ENCODE results near the gene BRD8. TPM values are rescaled to one million over a fixed set of nuclear protein-coding genes. Genes with fewer than 3 reads are reported as not detected.
A peak's percentile ranks its signal among the peaks of the same experiment; 100 is the strongest.

The BRD8 gene
- total RNA-seq, 1 experiment from 2014 or later: 73.4 TPM

GRCh38 chr5:138213161-138214029, 35.0 kb upstream of the BRD8 start, which contains the start of gene CDC23 (continued):
- TF ChIP-seq ARID4B (CRISPR knock-in tag; IDR thresholded peaks at IDR 0.05; ENCODE audit: borderline replicate concordance) (no peak), TEAD1 (CRISPR knock-in tag; IDR thresholded peaks at IDR 0.05) (no peak), USF2 (CRISPR knock-in tag; IDR thresholded peaks at IDR 0.05) (no peak), NR1H2 (CRISPR knock-in tag; IDR thresholded peaks at IDR 0.05) (no peak), AR (CRISPR knock-in tag; IDR thresholded peaks at IDR 0.05) (no peak), CREM (CRISPR knock-in tag; IDR thresholded peaks at IDR 0.05) (peak; percentile 84), ZNF232 (CRISPR knock-in tag; IDR thresholded peaks at IDR 0.05) (0 out of 2 replicates have a peak, but pooled peaks have one; percentile 7), TP53 (CRISPR knock-in tag; IDR thresholded peaks at IDR 0.05) (no peak), KAT7 (CRISPR knock-in tag; IDR thresholded peaks at IDR 0.05; ENCODE audit: borderline replicate concordance) (no peak), HMGXB4 (CRISPR knock-in tag; IDR thresholded peaks at IDR 0.05) (no peak), PRRX2 (CRISPR knock-in tag; IDR thresholded peaks at IDR 0.05) (no peak), E2F1 (CRISPR knock-in tag; IDR thresholded peaks at IDR 0.05) (no peak), ZNF219 (CRISPR knock-in tag; IDR thresholded peaks at IDR 0.05; ENCODE audit: borderline replicate concordance) (no peak), RORB (CRISPR knock-in tag; IDR thresholded peaks at IDR 0.05) (no peak), ZNF317 (CRISPR knock-in tag; IDR thresholded peaks at IDR 0.05; ENCODE audit: borderline replicate concordance, low read depth) (no peak), ATF2 (CRISPR knock-in tag; IDR thresholded peaks at IDR 0.05; ENCODE audit: borderline replicate concordance, low read depth) (no peak), FOXP4 (CRISPR knock-in tag; IDR thresholded peaks at IDR 0.05) (0 out of 2 replicates have a peak, but pooled peaks have one; percentile 62), NFYB (CRISPR knock-in tag; conservative IDR thresholded peaks at IDR 0.05; ENCODE audit: low read depth) (peak; percentile 85)
